SH-SY5Y (cell line): Measurements from ENCODE around the gene MYL11.

Experiments
- GATA2 ChIP-seq: IDR thresholded peaks from 2 replicates; pipeline ENCODE4 v1.6.1; 2011; ENCODE audit warnings: mild to moderate bottlenecking, low read depth, low read length
- GATA3 ChIP-seq: IDR thresholded peaks from 2 replicates; pipeline ENCODE4 v1.6.1; 2011; ENCODE audit warnings: low read depth, mild to moderate bottlenecking, low read length, moderate library complexity

GRCh38 chr16:30371248-30371816, 3.3 kb upstream of the MYL11 start:
- TF ChIP-seq GATA3, result no peak
- TF ChIP-seq GATA2, result no peak
